GM13976 (cell line): Measurements from ENCODE around the gene ABCB1.

Source experiments
- DNase-seq: peaks from one replicate; pipeline ENCODE4 v3.0.0; 2012; ENCODE audit warnings: low spot score
- in situ Hi-C: fragments of 300-500 bp; cut with MboI; formaldehyde crosslinking; loops from one replicate; pipeline ENCODE4 v1.12.0; 2022; ENCODE audit warnings: low sequenced_read_pairs, mixed read lengths, inconsistent platforms; ENCODE audit not compliant: unreplicated experiment
- TF ChIP-seq, protein P1 (sequence below): IDR thresholded peaks from 2 replicates; pipeline ENCODE4 v1.5.1; 2012; ENCODE audit warnings: borderline replicate concordance, mild to moderate bottlenecking; ENCODE audit not compliant: insufficient read depth; ENCODE audit errors: extremely low read depth, missing control alignments, control extremely low read depth

ABCB1 gene

DNA sequence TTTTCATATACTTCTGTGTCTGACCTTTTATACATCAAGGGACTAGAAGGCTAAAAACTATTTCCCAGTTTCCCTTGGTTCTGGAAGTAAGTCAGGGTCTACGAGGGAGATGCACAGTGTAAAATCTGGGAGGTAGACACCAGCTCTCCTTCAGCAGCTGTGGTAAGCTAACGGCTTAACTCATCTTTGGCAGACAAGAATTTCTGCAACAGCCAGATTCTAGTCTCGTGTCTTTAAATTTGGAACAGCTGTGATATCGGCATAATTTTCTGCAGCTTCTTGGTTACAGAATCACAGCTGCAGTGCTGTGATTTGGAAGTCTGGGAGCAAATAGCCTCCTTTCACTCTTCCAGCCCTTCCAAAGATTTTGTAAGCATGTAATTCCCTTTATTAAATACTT, 87.8 kb downstream of the ABCB1 start:
- DNase-seq = no peak
- TF ChIP-seq, protein P1, sequence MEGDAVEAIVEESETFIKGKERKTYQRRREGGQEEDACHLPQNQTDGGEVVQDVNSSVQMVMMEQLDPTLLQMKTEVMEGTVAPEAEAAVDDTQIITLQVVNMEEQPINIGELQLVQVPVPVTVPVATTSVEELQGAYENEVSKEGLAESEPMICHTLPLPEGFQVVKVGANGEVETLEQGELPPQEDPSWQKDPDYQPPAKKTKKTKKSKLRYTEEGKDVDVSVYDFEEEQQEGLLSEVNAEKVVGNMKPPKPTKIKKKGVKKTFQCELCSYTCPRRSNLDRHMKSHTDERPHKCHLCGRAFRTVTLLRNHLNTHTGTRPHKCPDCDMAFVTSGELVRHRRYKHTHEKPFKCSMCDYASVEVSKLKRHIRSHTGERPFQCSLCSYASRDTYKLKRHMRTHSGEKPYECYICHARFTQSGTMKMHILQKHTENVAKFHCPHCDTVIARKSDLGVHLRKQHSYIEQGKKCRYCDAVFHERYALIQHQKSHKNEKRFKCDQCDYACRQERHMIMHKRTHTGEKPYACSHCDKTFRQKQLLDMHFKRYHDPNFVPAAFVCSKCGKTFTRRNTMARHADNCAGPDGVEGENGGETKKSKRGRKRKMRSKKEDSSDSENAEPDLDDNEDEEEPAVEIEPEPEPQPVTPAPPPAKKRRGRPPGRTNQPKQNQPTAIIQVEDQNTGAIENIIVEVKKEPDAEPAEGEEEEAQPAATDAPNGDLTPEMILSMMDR = no peak
- in situ Hi-C loops = no loop called here

DNA sequence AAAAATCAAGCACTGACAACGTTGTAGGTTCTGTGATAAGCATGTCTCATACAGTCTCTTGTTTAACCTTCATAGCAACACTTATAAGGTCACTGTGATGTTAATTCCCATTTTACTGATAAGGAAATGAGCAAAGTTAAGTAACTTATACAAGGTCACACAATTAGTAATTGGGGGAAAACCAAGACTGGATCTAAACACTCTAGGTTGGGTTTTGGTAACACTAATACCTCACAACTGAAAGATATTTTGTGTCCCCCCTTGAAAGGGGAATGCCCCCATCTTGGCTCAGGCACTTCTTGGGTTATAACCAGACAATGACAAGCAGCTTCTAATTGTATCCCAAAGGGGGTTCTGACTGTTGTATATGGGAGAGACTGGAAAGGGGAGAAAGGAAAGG, 89.2 kb downstream of the ABCB1 start:
- in situ Hi-C loops = no loop called here
- TF ChIP-seq, protein P1 = no peak
- DNase-seq = no peak

DNA sequence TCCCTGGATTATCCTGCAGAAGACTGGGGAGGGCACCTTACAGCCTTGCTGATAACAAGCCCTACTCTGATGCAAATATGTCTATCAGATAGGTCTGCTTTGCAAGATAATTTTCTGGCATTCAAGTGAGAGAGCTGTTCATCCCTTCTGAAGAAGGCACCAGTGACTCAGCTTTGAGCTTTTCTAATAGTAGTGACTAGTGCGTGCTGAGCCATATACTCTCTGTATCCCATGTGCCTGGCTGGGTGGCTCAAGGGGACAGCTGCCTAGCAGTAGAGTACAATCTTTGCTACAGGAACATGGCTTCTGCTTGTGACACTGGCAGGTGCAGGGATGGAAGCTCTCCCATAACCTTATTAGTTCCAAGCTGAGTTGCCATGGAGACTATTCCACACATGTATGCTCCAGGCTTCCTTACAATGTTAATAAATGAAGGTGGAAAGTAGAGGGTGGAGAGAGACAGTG, 90.2 kb downstream of the ABCB1 start:
- in situ Hi-C loops = no loop called here
- DNase-seq = no peak
- TF ChIP-seq, protein P1 = no peak

DNA sequence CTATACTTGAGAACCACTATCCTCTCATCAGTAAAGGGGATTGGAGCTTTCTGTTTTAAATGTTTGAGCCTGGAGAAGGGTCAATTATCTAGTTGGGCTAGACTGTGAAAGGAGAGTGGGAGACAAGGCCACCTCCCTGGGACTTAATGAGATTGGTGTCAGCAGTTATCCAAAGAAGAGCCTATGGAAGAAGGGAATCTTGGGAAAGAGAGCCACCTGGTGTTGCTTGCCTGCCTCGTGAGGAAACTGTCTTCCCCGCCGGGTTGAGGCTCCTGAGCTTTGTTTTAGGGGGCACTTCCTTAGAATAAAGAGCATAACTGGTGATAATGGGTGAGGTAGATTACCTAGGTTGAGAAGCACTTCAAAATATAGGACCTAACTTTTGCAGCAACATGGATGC, 93.2 kb downstream of the ABCB1 start:
- DNase-seq = no peak
- in situ Hi-C loops = loop anchor here (10.0 kb wide), 1 partner anchor 377 kb away; no protein-coding TSS in a partner anchor
- TF ChIP-seq, protein P1 = no peak

DNA sequence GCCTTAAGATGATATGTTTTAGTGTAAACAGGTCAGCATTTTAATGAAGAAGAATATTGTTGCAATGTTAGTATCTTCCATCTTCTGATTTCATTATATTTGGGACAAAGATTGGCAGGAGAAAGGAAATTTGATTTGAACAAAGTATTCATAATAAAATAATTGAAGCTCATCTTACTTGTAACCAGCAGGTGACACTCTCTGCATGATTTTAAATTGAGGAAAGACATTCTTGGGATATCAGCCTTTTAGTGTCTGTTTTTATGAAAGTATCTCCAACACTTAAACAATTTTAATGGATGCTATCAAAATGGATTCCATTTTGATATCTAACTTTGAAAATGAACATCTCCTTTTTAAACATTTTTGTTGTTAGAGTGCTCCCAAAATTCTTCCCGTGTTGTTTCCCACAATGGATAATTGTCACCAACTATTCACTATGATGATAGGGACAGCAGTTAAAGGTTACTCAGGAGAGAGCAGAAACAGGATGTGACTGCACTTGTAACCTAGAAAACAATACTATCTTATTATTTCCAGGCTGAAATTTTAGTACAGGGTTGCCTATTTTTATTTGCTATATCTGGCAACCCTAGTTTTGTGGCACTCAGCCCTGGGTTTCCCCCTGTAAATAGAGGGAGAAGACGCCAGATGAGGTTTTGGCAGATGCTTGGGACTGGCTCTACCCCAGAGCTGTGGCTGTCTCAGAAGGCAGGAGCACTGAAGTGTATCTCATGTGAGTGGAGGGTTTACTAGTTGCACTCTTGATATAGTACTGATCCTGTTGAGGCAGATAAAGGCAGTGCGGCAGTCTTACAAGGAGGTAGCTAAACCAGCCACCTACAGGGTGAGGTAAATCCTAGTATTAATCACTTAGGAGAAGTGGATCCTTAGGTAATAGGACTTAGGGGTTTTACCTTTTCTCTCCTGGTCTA, 94.2 kb downstream of the ABCB1 start:
- DNase-seq = no peak
- in situ Hi-C loops = loop anchor here (10.0 kb wide), 1 partner anchor 378 kb away; no protein-coding TSS in a partner anchor
- TF ChIP-seq, protein P1 = no peak

DNA sequence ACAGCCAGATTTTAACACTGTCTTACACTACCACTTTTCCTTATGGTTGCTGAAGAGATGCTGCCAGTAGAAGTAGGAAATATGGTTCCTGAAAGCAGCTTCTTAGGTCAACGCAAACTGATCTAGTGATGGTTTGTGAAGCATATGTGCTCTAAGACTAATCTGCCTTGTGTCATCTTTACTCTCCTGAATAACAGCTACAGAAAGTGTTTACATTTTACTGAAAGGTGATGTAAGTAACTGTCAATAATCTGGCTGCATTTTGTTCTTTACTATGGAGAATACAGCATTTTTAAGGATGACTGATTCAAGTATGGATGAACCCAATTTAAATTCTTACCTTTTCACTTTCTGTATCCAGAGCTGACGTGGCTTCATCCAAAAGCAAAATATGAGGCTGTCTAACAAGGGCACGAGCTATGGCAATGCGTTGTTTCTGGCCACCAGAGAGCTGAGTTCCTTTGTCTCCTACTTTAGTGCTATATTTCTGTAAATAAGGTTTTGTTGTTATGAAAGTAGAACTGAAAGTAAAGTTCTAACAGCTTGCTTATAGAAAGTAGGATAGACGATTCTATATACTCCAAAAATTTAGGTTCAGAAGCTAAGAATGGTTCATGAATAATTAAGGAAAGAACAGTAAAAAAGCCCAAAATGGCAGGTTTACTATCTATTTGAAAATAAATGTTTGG, 95.0 kb downstream of the ABCB1 start:
- DNase-seq = no peak
- TF ChIP-seq, protein P1 = no peak
- in situ Hi-C loops = loop anchor here (10.0 kb wide), 1 partner anchor 379 kb away; no protein-coding TSS in a partner anchor
